Measurements from ENCODE around the gene EIF1AD.
"Not testable (repeated sequence)": the region's sequence is repeated elsewhere in the genome, so short reads cannot be mapped to it uniquely, and the experiment has no call there.

EIF1AD gene

DNA sequence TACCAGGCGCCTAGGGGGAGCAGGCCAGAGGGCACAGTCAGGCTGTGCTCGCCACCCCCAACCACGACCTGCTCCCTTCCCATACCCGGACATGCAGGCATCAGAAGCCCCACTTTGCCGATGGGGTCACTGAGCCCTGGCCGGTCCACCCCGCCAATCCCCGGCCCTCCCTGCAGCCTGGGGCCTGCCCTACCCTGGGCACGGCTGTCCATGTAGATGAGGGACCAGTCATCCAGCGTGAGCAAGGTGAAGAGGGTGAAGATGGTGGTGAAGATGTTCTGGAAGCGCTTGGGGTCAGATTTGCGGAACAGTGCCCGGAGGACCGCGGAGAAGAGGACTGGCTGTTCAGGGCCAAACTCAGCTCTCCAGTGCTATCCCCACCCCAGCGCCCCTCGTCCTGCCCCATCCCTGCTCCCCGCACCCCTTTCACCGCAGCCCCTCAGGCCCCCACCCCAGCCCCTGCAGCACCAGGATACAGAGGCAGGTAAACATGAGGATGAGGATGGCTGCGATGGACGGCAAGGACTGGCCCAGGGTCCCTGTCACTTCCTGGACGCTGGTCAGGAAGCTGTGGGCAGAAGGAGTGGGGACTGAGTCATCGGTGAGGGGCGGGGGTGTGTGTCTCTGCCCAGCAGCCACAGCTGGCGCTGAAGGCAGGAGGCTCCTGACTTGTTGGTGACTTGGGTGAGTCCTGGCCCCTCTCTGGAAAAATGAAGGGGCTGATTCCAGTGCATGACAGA, 18.8 kb upstream of the EIF1AD start:
- peak; percentile 20 for DNase-seq

- no peak for DNase-seq
These were observed 18.3 kb upstream of the EIF1AD start for GRCh38 chr11:66020212-66020611.

GRCh38 chr11:66017321-66017720, 15.4 kb upstream of the EIF1AD start:
- DNase-seq, result no peak

DNA sequence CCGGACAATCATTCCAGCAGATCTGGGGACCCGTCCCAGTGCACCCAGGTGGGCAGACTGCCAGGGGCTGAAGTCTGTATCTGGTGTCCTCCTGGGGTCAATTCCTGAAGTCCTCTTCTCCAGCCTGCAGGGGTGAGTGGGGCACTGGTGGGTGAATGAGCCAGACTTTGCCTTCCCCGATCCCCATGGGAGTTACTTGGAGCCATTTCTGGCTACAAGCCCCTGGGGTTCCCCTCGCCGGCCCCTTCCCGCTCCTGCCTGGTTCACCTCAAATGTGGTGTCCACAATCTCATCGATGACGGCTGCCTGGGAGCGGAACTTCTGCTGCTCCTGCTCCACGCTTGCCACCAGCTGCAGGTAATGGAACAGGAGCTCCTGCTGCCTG, 14.8 kb upstream of the EIF1AD start:
- DNase-seq, result no peak

DNA sequence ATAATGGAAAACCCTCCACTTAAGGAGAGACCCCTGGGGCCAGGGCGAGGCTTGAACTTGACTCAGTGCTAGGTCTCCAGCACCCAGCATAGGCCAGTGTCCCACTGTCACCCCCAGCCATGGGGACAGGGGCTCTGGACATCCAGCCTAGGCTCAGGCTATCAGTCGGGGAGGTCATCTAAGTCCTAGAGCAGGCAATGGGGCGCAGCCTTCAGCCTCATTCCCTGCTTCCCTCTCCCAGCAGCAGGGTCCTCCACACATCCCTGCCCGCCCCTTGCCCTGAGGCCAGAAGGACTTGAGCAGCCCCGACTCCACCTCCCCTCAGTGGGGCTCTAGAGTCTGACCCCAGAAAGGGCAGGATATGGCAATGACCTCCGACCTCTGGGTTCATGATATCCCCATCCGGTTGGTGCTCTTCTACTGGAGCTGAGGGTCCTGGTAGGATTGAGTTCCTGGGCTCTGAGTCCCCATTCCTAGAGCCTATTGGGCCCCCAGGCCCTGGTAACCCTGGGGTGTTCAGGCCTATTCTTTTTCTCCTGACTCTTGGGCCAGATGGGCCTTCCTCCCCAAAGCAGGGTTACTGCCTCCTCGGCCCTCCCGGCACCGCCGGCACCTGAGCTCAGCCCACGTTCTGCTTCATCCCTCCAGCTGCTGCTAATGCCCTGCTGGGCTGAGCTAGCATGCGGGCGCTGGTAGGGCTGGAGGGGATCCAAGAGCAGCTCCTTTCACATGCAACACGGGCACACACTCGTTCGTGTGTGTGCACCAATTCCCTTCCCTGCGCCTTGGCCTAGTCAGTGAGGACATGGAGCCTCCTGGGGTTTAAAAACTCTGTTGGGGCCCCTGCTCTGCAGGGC, 14.2 kb upstream of the EIF1AD start:
- DNase-seq, result no peak

DNA sequence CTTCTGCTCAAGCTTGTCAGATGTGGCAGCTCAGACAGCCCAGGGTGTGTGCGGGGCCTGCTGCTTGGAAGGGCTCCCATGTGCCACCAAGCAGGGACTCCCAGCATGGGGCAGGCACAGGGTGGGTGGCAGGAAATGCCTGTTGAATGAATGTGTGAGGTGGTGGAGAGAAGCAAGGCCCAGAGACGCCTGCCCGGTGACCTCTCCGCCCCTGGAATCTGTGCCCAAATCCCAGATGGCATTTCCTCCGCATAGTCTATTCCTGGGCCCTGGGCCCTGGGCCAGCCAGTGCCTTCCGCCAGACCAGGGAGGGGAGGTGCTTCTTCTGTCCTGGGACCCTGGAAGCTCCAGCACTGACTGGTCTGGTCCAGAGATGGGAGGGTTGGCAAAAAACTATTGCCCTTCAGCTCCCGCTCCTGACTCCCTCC, 13.5 kb upstream of the EIF1AD start:
- DNase-seq, result no peak

DNA sequence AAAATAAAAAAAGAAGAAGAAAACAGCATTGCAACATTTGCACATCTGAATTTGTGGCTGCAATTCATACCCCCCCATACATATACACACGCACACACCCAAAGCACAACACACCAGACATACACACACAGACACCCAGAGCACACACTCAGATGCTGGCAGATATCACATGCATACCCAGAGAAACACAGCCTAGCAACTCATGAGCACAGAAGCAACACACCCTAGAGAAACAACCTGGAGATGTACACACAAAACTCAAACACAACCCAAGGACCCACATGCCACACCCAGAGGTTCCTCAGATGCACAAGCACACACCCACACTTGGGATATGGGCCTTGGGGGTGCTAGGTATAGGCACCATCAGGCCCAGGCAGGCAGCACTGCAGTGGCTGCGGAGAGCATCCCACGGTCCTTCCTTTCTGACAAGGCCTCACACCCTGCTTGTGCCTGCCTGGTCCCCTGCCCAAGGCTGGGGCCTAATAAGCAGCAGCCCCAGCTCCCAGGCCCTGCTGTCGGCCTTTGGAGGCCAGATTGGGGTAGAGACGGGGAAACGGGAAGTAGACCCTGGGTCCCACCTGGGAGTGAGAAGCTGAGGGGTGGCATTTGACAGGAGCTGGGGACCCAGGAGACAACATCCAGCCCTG, 13.0 kb upstream of the EIF1AD start:
- DNase-seq, result no peak

DNA sequence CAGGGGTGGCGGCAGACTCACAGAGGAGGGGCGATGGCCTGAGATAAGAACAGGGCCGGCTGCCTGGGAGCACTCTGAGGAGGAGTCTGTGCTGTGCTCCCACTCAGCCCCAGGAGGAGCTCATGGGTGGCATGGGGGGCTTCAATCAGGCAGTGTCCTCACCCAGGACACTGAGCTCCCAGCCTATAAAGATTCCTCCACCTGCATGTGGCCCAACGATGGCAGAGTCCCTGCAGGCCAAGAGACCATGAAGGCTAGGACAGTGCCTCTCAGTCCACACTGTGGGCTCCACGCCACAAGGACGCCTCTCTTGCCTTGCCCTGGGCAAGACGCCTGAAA, 11.8 kb upstream of the EIF1AD start:
- DNase-seq, result no peak

DNA sequence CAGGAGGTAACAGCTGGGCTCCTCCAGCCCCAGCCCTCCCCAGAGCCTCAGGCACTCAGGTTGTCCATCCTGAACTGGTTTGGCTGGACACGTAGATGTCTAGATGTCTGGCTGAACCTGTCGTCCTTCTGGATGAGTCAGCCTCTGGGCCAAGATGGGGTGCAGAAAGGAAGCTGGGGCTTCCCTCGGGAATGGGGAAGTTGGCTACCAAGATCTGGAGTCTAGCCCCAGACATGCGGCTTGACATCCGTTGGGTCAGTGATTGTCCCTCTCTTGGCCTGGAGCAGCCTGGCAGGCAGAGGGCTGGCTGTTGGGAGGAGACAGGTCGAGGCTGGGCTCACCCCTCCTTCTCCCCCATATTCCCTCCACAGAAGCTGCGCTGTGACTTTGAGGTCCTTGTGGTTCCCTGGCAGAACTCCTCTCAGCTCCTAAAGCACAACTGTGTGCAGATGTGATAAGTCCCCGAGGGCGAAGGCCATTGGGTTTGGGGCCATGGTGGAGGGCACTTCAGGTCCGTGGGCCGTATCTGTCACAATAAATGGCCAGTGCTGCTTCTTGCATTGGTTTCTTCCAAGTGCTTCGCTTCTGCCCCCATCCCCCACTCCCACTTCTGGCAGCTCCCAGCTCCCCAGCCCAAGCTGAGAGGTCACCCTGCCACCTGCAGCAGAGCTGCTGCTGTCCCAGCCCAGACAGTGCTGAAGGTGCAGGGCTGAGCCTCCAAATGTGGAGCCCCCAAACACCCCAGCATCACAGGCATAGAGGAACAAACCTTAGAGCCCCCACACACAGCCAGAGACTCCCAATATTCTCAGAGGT, 11.2 kb upstream of the EIF1AD start:
- no peak for DNase-seq

DNA sequence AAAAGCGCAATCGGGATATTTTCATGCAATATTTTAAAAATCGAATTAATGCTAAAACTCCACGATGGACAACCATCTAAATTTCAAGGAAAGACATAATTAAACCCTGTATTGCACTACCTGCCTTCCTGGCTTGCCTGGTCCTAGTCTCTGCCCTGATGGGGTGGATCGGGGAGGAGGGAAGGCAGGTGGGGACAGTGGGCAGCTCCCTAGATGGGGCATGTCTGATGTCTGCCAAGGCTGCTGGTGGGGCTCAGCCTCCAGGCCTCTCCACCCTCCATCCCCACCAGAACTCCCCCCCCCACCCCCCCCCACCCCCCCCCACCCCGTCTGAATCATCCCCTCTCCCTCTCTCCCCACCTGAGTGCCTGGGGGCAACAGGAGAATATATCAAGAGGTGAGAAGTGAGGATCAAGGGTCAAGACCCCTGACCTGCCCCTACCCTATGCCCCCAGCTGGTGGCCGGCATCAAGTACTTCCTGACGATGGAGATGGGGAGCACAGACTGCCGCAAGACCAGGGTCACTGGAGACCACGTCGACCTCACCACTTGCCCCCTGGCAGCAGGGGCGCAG, 10.5 kb upstream of the EIF1AD start:
- no peak for DNase-seq

- no peak for DNase-seq
These were observed 9.9 kb upstream of the EIF1AD start, which contains the start of gene CST6 for GRCh38 chr11:66011785-66012303. TSS of gene CST6 (plus strand) at chr11:66012008. CDS start at chr11:66012045, 37 bp downstream.

- no peak for DNase-seq
These were observed 9.4 kb upstream of the EIF1AD start for GRCh38 chr11:66011239-66011784.

GRCh38 chr11:66010036-66010435, 8.1 kb upstream of the EIF1AD start:
- DNase-seq, result not testable (repeated sequence)

DNA sequence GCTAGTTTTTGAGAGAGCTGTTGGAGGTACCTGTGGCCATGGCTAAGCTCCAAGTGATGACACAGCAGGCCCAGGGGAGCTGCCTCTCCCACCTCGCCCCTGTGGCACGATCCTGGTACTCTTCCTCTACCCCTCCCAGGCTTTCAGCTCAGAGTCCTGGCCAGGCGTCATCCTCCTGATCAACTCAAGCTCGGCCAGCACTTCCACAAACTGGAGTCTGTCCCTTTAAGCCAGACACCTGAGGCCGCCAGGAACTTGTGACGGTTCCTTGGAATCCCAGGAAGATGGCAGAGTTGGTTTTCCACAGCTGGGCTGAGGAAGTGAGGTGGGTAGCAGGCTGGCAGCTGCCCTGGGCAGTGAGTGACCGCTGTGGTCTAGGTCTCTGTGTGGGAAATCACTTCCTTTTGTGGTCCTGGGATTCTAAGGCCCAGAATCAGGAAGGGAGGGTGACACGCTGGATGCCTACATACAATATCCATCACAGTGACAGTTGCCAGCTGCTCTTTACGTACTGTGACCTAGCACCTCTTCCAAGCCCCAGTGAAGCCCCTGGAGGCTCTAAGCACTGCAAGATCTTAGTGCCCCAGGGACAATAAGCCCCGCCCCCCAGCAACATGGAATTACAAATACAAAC, 6.6 kb upstream of the EIF1AD start:
- no peak for DNase-seq

DNA sequence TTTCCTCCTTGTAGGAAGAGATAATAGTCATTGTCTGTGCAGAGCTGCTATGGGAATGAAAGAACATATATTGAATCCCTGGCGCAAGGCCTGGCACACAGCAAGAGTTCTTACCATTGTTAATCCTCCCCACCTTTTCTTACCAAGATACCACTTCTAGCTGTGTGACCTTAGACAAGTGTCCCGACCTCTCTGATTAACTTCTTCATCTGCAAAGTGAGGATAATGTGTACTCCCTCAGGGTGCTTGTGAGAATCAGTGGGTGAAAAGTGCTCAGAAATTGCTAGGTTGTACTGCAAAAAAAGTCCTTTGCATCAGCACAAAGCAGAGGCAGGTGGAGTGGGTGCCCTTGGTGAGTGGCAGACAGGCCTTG, 6.1 kb upstream of the EIF1AD start:
- no peak for DNase-seq

DNA sequence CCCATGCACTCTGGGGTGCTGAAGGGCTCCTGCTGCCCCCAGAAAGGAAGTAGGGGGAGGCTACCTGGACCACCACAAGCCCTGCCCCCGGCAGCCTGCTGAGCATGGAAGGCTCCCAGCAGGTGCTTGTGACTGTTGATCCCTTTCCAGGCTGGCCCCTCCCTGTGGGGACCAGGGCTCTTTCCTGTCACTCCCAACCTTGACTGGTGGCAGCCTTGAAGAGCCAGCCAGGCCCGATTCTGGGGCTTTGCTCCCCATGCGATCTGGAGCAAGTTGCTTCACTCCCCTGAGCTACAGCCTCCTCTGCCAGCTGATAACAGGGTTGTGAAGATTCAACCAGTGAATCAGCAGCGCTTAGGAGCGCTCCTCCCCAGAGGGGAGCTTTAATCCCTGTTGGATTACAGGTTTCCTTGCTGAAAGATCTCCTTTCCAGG, 5.3 kb upstream of the EIF1AD start:
- DNase-seq, result no peak

DNA sequence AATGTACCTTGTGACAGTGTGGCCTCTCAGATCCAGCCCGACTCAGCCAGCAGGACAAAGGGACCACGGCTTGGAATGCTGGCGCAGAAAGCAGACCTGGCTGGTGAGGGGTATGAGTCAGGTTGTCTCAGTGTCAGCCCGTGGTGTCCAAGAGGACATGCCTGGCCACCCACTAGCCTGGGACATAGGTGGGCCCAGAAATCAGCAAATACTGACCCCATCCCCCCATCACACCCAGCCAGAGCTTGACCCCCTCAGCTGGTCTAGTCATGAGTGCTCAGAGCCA, 4.9 kb upstream of the EIF1AD start:
- no peak for DNase-seq

DNA sequence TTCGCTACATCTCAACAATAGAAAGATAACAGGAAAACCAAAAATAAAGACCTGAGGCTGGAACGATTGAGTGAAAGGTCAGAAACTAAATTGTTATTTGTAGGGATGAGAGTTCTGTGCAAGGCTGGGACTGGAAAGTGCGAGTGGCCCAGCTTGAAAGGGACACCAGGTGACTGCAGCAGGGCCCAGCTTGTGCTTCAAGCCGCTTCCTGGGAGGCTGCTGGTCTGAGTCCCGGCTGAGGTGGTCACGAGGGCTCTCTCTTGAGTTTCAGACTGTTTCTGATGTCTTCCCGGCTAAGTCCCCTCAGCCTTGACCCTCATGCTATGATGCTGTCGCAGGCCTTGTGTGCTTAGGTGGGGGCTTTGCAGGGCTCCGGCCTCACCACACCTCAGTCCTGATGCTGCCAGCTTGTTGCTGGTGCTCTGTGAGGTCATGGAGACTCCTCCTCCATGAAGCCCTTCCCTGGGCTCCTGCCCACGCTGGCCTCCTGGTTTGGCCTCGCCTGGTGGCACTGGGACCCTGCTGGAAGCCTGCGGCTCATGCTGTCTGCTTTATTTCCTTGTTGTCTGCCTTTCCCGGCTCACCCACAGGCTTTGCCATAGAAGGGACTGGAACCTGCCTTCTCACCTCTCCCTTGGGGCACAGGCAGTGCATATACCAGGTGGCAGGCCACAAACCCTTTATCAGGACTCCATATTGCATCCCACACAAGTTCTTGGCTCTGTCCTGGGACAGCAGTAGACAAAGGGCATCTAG, 4.4 kb upstream of the EIF1AD start:
- no peak for DNase-seq

GRCh38 chr11:66004186-66004585, 2.2 kb upstream of the EIF1AD start:
- DNase-seq, result no peak

DNA sequence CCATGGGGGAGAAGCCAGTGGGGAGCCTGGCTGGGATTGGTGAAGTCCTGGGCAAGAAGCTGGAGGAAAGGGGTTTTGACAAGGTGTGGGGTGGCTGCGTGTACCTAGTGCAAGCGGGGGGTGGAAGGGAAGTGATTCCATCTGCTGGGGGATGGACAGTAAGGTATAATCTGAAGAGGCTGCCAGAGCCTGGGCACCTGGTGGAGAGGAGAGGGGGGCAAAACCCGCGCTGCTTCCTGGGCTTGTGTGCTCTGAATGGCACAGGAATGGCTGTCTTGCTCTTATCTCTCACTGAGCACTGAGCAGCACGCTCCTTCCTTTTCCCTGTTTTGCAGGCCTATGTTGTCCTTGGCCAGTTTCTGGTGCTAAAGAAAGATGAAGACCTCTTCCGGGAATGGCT, 1.3 kb upstream of the EIF1AD start:
- DNase-seq, result no peak

- no peak for DNase-seq
These were observed 780 bp upstream of the EIF1AD start for GRCh38 chr11:66002648-66003225.

All from CD4-positive, alpha-beta T cell treated with Interleukin-21 for 1 hour (primary cell).